ENCODE results near the gene CORO2B.

Gene CORO2B

GRCh38 chr15:68653031-68653635 is 74.3 kb downstream of the CORO2B start:
- no peak for DNase-seq

GRCh38 chr15:68653801-68654200 is 75.0 kb downstream of the CORO2B start:
- DNase-seq: no peak

- DNase-seq: no peak
Measured at GRCh38 chr15:68654786-68655560, 76.2 kb downstream of the CORO2B start.

- DNase-seq: no peak
Measured at GRCh38 chr15:68655686-68656437, 77.1 kb downstream of the CORO2B start.

GRCh38 chr15:68656438-68656739 is 77.6 kb downstream of the CORO2B start:
- no peak for DNase-seq

- DNase-seq: no peak
Measured at GRCh38 chr15:68658151-68658550, 79.4 kb downstream of the CORO2B start.

GRCh38 chr15:68658641-68659358 is 80.0 kb downstream of the CORO2B start:
- DNase-seq: no peak

- DNase-seq: no peak
Measured at GRCh38 chr15:68663526-68663925, 84.7 kb downstream of the CORO2B start.

- DNase-seq: no peak
Measured at GRCh38 chr15:68666120-68666811, 87.5 kb downstream of the CORO2B start.

- DNase-seq: no peak
Measured at GRCh38 chr15:68666812-68667450, 88.1 kb downstream of the CORO2B start.

- no peak for DNase-seq
Measured at GRCh38 chr15:68667800-68668625, 89.2 kb downstream of the CORO2B start.

GRCh38 chr15:68668926-68669600 is 90.3 kb downstream of the CORO2B start:
- no peak for DNase-seq

GRCh38 chr15:68672251-68672650 is 93.5 kb downstream of the CORO2B start:
- no peak for DNase-seq

GRCh38 chr15:68672781-68673205 is 94.0 kb downstream of the CORO2B start:
- no peak for DNase-seq

GRCh38 chr15:68674975-68675374 is 96.2 kb downstream of the CORO2B start:
- DNase-seq: no peak

GRCh38 chr15:68676011-68676605 is 97.3 kb downstream of the CORO2B start:
- no peak for DNase-seq

- no peak for DNase-seq
Measured at GRCh38 chr15:68676926-68677325, 98.1 kb downstream of the CORO2B start.

- DNase-seq: no peak
Measured at GRCh38 chr15:68677996-68678395, 99.2 kb downstream of the CORO2B start.

- DNase-seq: no peak
Measured at GRCh38 chr15:68678746-68679145, 100.0 kb downstream of the CORO2B start.

- DNase-seq: no peak
Measured at GRCh38 chr15:68679161-68679560, 100.4 kb downstream of the CORO2B start.

Measured in stimulated activated CD4-positive, alpha-beta T cell treated with anti-CD3 and anti-CD28 coated beads, Interleukin-4, amount 100 ng/mL, for 1 hour (primary cell).